HG03460 (cell line): ENCODE measurements around the gene TMEM14A.
A peak's percentile ranks its signal among the peaks of the same experiment; 100 is the strongest.
"Not testable (repeated sequence)": the region's sequence is repeated elsewhere in the genome, so short reads cannot be mapped to it uniquely, and the experiment has no call there.

Experiments
- ATAC-seq: cut with Tn5 transposase; IDR thresholded peaks from one replicate; pipeline ENCODE4 v1.9.1; 2021; ENCODE audit not compliant: unreplicated experiment

The TMEM14A gene

GRCh38 chr6:52655941-52656340 is 15.0 kb upstream of the TMEM14A start:
- ATAC-seq = not testable (repeated sequence)

- no peak for ATAC-seq
These were observed 13.0 kb upstream of the TMEM14A start for GRCh38 chr6:52657870-52658269.

GRCh38 chr6:52661551-52661950 is 9.4 kb upstream of the TMEM14A start:
- no peak for ATAC-seq

- no peak for ATAC-seq
These were observed 8.9 kb upstream of the TMEM14A start for GRCh38 chr6:52662031-52662430.

GRCh38 chr6:52663120-52663935 is 7.6 kb upstream of the TMEM14A start:
- ATAC-seq = peak; percentile 45

- no peak for ATAC-seq
These were observed 7.1 kb upstream of the TMEM14A start for GRCh38 chr6:52663936-52664185.

- peak; percentile 91 for ATAC-seq
These were observed 6.5 kb upstream of the TMEM14A start for GRCh38 chr6:52664186-52664990.

- ATAC-seq = no peak
These were observed 5.8 kb upstream of the TMEM14A start for GRCh38 chr6:52664991-52665686.

GRCh38 chr6:52666071-52666470 is 4.8 kb upstream of the TMEM14A start:
- ATAC-seq = no peak

GRCh38 chr6:52666523-52666922 is 4.4 kb upstream of the TMEM14A start:
- ATAC-seq = no peak

- peak; percentile 13 for ATAC-seq
These were observed 3.3 kb upstream of the TMEM14A start for GRCh38 chr6:52667572-52667971.

- ATAC-seq = no peak
These were observed 763 bp downstream of the TMEM14A start for GRCh38 chr6:52671676-52672075.

GRCh38 chr6:52672412-52673025 is 1.6 kb downstream of the TMEM14A start:
- ATAC-seq = no peak

GRCh38 chr6:52674666-52675065 is 3.8 kb downstream of the TMEM14A start:
- no peak for ATAC-seq

GRCh38 chr6:52675372-52675771 is 4.5 kb downstream of the TMEM14A start:
- ATAC-seq = no peak

GRCh38 chr6:52676631-52677030 is 5.7 kb downstream of the TMEM14A start:
- not testable (repeated sequence) for ATAC-seq

GRCh38 chr6:52681416-52681815 is 10.5 kb downstream of the TMEM14A start:
- no peak for ATAC-seq

- no peak for ATAC-seq
These were observed 16.2 kb downstream of the TMEM14A start for GRCh38 chr6:52686878-52687699.

GRCh38 chr6:52689857-52690256 is 18.9 kb downstream of the TMEM14A start:
- no peak for ATAC-seq

- ATAC-seq = no peak
These were observed 20.8 kb downstream of the TMEM14A start for GRCh38 chr6:52691718-52692117.

GRCh38 chr6:52693773-52694172 is 22.9 kb downstream of the TMEM14A start:
- no peak for ATAC-seq
